ENCODE results near the gene CCL23.

The CCL23 gene

GRCh38 chr17:36059406-36059805 lies 41.6 kb upstream of the CCL23 start:
- Histone ChIP-seq H3K4me3 (ENCODE audit: low read depth, low read length) (no peak overlapping the region), H3K4me1 (ENCODE audit: control insufficient read depth, insufficient read depth, low read length) (no peaks in the 10 kb centered on the region), H3K36me3 (ENCODE audit: control insufficient read depth in 2 of 2, insufficient read depth in 1 of 2, low read length in 2 of 2) (no peaks in the 10 kb centered on the region), H3K27ac (ENCODE audit: extremely low read depth, low read depth, low read length) (no peak overlapping the region), H3K9me3 (ENCODE audit: control insufficient read depth, insufficient read depth, low read depth, low read length) (no peaks in the 10 kb centered on the region)
- TF ChIP-seq ZNF830 (tag by site-specific recombination; IDR thresholded peaks at IDR 0.05; ENCODE audit: low read depth) (no peak), ZSCAN23 (tag by site-specific recombination; IDR thresholded peaks at IDR 0.05) (no peak), ZBTB7A (tag by site-specific recombination; IDR thresholded peaks at IDR 0.05; ENCODE audit: low read depth) (no peak), BCL11A (tag by site-specific recombination; IDR thresholded peaks at IDR 0.05; ENCODE audit: low read depth) (no peak), ZIC2 (tag by site-specific recombination; IDR thresholded peaks at IDR 0.05) (no peak), ZNF549 (tag by site-specific recombination; IDR thresholded peaks at IDR 0.05) (no peak), ZBTB17 (tag by site-specific recombination; IDR thresholded peaks at IDR 0.05) (no peak), ZNF529 (tag by site-specific recombination; IDR thresholded peaks at IDR 0.05; ENCODE audit: insufficient replicate concordance) (no peak), ZSCAN16 (tag by site-specific recombination; IDR thresholded peaks at IDR 0.05) (no peak), MYNN (tag by site-specific recombination; IDR thresholded peaks at IDR 0.05; ENCODE audit: borderline replicate concordance) (no peak), PATZ1 (tag by site-specific recombination; IDR thresholded peaks at IDR 0.05) (no peak), ZNF621 (tag by site-specific recombination; IDR thresholded peaks at IDR 0.05) (no peak), HIC1 (tag by site-specific recombination; IDR thresholded peaks at IDR 0.05) (no peak)
- CTCF ChIA-PET: interaction anchor here (1.0 to 6.1 kb wide), 2 partner anchors 13 to 89 kb away, joined by 4 to 42 read pairs; no protein-coding TSS in a partner anchor
- POLR2A ChIA-PET: no interaction called here

- POLR2A ChIA-PET: no interaction called here
- Histone ChIP-seq H3K4me3 (ENCODE audit: low read depth, low read length) (no peak overlapping the region), H3K27ac (ENCODE audit: extremely low read depth, low read depth, low read length) (no peak overlapping the region)
These were observed 40.1 kb upstream of the CCL23 start for GRCh38 chr17:36057911-36058310.

GRCh38 chr17:36055921-36056520 lies 38.2 kb upstream of the CCL23 start:
- no peak overlapping the region for H3K27ac ChIP-seq (ENCODE audit: extremely low read depth, low read depth, low read length)
- POLR2A ChIA-PET: no interaction called here
- TF ChIP-seq ZSCAN18 (tag by site-specific recombination; IDR thresholded peaks at IDR 0.05) (no peak), ZNF175 (tag by site-specific recombination; IDR thresholded peaks at IDR 0.05) (no peak), ZNF600 (tag by site-specific recombination; IDR thresholded peaks at IDR 0.05) (no peak), GLIS2 (tag by site-specific recombination; IDR thresholded peaks at IDR 0.05) (no peak), ZNF354C (tag by site-specific recombination; IDR thresholded peaks at IDR 0.05; ENCODE audit: borderline replicate concordance, low read depth) (no peak), ZNF48 (tag by site-specific recombination; IDR thresholded peaks at IDR 0.05) (no peak), HOXC10 (CRISPR knock-in tag; IDR thresholded peaks at IDR 0.05) (no peak), ZBTB20 (tag by site-specific recombination; IDR thresholded peaks at IDR 0.05) (no peak), ZNF791 (tag by site-specific recombination; IDR thresholded peaks at IDR 0.05) (no peak), HOXD13 (CRISPR knock-in tag; IDR thresholded peaks at IDR 0.05; ENCODE audit: borderline replicate concordance) (no peak), ZSCAN30 (tag by site-specific recombination; IDR thresholded peaks at IDR 0.05) (no peak)

More at GRCh38 chr17:36057911-36058310, 40.1 kb upstream of the CCL23 start:
- no peaks in the 10 kb centered on the region for H3K36me3 ChIP-seq (ENCODE audit: control insufficient read depth in 2 of 2, insufficient read depth in 1 of 2, low read length in 2 of 2)
- CTCF ChIA-PET: interaction anchor here (0.6 to 6.1 kb wide), 5 partner anchors 14 to 110 kb away, joined by 3 to 42 read pairs (median 3); no protein-coding TSS in a partner anchor
- no peaks in the 10 kb centered on the region for H3K4me1 ChIP-seq (ENCODE audit: control insufficient read depth, insufficient read depth, low read length)
- no peak for TF ChIP-seq ZNF362 (tag by site-specific recombination; IDR thresholded peaks at IDR 0.05)
- no peaks in the 10 kb centered on the region for H3K9me3 ChIP-seq (ENCODE audit: control insufficient read depth, insufficient read depth, low read depth, low read length)

More at GRCh38 chr17:36055921-36056520, 38.2 kb upstream of the CCL23 start:
- H3K36me3 ChIP-seq (ENCODE audit: control insufficient read depth in 2 of 2, insufficient read depth in 1 of 2, low read length in 2 of 2): no peaks in the 10 kb centered on the region
- H3K9me3 ChIP-seq (ENCODE audit: control insufficient read depth, insufficient read depth, low read depth, low read length): no peaks in the 10 kb centered on the region; the same call in 1 of the 2 replicates
- no peaks in the 10 kb centered on the region for H3K4me1 ChIP-seq (ENCODE audit: control insufficient read depth, insufficient read depth, low read length)
- no peak overlapping the region for H3K4me3 ChIP-seq (ENCODE audit: low read depth, low read length)
- CTCF ChIA-PET: interaction anchor here (0.5 to 6.1 kb wide), 5 partner anchors 16 to 573 kb away, joined by 3 to 42 read pairs (median 3); no protein-coding TSS in a partner anchor

Data from HEK293 (cell line).